HG03095 (cell line): ENCODE data around the gene SH3BP1.
"Not testable (repeated sequence)": the region's sequence is repeated elsewhere in the genome, so short reads cannot be mapped to it uniquely, and the experiment has no call there.

Experiments
- ATAC-seq: cut with Tn5 transposase; IDR thresholded peaks from one replicate; pipeline ENCODE4 v1.9.1; 2021; ENCODE audit warnings: moderate library complexity; ENCODE audit not compliant: unreplicated experiment

Gene SH3BP1

GRCh38 chr22:37639070-37639760 is at the start of gene SH3BP1:
Gene SH3BP1, plus strand, starts transcription at chr22:37639669. Its CDS starts 119 bp downstream, at chr22:37639788.
- ATAC-seq: no peak

DNA sequence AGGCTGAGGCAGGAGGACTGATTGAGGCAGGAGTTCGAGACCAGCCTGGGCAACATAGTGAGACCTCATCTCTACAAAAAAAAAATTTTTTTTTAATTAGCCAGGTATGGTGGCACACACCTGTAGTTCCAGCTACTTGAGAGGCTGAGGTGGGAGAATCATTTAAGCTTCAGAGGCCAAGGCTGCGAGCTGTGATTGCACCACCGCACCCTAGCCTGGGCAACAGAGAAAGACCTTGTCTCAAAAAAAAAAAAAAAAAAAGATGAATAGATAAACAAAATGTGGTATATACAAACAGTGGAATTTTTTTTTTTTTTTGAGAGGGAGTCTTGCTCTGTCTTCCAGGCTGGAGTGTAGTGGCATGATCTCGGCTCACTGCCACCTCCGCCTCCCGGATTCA is 48.4 kb upstream of the SH3BP1 start:
- ATAC-seq: not testable (repeated sequence)

GRCh38 chr22:37591823-37592404 is 47.6 kb upstream of the SH3BP1 start:
- no peak for ATAC-seq

DNA sequence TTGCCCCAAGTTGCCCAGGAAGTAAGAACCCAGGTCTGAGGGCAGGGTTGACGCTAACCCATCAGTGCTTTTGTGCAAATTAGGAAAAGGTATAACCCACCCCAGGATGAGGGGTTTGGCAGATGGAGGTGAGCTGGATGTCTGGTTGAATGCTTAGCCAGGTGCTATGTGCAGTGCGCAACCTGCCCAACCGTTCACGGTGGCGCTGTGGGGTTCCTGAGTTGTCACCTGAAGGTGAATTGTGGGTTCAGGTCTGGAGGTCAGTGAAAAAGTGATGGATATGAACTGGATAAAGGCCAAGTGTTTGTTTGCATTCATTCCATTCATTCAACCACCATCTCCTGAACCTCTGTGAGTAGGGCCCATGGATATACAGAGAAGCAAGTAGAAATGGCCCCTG is 45.2 kb upstream of the SH3BP1 start:
- no peak for ATAC-seq

DNA sequence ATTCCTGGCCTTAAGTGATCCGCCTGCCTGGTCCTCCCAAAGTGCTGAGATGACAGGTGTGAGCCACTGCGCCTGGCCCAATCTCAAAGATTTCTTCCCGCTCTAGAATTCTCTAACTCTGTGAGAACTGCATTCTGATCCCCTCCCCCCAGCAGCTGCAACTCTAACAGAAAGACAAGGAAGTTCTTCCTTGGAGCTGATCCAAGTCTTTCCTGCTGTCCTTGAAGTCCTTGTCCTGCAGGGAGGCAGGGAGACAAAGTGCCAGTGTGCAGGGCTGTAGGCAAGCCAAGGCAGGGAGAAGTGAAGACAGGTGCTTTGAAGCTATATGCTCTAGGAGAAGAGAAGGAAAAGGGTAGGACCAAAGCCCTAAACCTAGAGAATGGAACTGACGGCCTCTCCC is 40.3 kb upstream of the SH3BP1 start:
- ATAC-seq: no peak

GRCh38 chr22:37601203-37601539 is 38.3 kb upstream of the SH3BP1 start:
- ATAC-seq: no peak

DNA sequence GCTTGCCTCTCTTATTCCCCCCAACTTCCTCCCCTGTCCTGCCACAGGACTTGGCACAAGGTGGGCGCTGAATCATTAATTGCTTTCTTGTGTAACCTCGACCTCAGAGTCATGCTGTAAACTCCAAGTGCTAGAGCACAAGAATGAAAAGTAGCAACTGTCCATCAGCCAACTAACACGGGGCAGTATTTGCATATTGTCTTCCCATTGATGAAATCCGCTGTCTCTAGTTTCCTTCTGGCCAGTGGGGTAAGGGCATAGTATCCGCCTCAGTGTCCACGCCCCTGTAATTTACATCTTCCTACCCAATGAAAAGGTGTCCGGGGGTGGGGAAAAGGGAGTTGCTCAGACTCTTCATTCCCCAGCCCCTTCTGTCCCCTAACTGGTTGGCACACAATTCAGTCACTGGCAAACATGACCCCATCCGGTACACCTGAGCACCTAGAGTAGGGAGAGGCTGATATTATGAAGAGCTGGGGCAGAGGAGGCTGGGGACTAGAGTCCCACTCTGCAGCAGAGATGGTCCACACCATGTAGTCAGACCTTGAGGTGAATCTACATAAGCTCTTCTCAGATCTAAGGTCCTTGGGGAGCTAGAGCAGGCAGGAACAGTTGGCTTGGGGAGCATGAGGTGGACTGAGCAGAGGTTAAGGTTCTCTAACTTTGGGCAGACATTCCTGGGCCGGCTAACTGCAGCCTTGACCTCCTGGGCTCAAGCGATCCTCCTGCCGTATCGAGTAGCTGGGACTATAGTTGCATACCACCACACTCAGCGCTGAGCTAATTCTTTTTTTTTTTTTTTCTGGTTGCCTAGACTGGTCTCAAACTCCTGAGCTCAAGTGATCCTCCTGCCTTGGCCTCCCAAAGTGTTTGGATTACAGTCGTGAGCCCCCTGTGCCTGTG is 37.7 kb upstream of the SH3BP1 start:
- no peak for ATAC-seq

DNA sequence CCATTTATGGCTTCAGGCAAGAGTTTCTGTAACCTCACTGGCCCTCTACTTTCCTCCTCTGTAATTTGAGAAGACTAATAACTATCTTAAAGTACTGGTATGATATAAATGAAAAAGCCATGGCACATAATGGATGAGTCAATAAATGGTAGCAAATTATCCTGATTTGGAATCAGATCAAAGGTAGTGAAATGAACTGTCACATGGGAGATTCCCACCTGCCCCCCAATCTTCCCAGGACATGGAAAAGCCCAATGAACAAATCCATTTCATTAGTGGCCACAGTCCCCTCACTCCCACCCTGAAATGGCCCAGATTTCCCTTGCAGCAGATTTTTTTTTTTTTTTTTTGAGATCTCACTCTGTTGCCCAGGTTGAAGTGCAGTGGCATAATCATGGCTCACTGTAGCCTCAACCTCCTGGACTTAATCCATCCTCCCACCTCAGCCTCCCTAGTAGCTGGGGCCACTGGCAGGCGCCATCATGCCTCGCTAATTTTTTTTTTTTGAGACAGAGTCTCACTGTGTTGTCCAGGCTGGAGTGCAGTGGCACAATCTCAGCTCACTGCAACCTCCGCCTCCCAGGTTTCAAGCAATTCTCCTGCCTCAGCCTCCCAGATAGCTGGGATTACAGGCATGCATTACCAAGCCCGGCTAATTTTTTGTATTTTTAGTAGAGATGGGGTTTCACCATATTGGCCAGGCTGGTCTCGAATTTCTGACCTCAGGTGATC is 36.8 kb upstream of the SH3BP1 start:
- ATAC-seq: not testable (repeated sequence)

DNA sequence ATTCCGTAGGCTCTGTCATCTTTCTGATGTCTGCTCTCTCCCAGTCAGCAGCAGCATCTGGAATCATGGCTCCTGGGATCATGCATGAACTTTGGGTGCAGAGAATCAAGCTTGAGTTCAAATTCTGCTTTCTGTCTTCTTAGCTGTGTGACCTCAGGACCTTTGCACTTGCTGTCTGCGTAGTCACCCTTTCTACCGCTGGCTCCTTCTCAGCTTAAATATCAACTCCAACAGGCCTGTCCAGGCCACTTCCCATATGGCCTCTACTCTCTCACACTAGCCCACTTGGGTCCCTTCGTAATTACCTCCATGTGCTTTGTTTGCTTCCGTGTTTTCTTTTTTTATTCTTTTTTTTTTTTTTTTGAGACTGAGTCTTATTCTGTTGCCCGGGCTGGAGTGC is 35.4 kb upstream of the SH3BP1 start:
- ATAC-seq: no peak

DNA sequence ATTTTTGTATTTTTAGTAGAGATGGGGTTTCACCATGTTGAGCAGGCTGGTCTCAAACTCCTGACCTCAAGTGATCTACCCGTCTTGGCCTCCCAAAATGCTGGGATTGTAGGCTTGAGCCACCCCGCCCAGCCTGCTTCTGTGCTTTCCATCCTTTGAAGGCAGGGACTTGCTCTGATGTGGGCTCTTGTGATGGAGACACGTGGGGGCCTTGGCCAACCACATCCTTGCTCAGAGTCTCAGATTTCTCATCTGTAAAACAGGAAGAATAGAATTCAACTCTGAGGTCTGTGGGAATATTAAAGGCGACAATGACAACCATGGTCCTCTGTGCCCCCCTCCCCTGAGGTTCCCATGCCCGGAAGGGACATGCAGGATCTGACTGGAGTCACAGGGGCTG is 34.6 kb upstream of the SH3BP1 start:
- ATAC-seq: no peak

DNA sequence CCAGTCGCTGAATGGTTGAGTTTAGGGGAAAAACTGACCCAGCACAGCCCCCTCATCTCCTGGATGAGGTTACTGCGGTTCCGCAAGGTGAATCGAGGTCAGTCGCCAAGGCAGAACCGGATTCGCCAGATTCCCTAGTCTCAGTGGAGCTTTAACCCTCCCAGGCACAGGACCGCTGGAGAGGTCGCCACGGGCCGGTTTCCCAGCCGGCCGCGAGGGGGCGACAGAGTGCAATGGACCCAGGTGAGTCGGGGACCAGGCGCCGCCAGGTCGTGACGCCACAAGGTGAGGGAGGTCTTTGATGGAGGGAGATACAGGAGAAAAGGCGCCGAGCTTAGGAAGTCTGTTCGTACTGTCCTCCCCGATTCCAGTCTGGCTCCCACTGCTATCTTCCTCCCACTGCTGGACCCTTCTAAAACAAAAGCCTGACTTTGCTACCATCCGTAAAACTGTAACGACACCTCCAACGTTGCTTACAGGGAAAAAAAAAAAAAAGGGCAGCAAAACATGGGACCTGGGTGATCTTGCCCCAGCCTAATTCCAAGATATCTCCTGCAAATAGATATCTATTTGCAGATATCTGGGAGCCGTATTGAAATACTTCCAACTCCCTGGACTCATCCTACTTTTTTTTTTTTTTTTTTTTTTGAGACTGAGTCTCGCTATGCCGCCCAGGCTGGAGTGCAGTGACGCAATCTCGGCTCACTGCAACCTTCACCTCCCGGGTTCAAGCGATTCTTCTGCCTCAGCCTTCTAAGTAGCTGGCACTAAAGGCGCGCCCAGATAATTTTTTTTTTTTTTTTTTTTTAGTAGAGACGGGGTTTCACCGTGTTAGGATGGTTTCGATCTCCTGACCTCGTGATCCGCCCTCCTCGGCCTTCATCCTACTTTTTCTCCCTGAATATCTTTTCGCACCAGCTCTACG is 32.2 kb upstream of the SH3BP1 start:
- ATAC-seq: peak; percentile 32

DNA sequence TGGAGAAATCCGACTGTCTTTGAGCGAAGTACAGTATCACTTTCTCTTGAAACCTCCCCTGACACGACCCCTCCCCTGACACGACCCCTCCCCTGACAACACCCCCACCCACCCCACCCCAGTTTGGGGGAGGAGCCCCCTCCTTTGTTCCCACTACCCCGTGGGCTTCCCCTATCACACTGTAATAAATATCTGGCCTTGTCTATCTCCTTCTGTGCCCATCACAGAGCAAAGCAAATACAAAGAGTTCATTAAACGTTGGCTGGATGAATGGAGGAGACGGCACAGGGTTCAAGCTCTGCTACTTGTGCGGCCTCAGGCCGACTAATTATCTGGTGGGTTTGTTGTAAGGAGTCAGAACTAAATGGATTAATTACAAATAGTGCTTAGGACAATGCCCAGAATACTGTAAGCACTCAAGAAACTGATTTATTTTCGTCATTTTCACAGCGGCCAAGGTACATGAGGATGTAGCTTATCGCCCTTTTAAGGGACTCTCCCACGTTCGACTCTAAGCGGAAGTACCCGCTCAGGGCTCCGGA is 31.5 kb upstream of the SH3BP1 start:
- no peak for ATAC-seq

- peak; percentile 57 for ATAC-seq
Observed at GRCh38 chr22:37608477-37609239, 30.8 kb upstream of the SH3BP1 start, which contains the start of gene GGA1. Gene GGA1, plus strand, starts transcription at chr22:37608834. Its CDS starts 27 bp downstream, at chr22:37608861.

GRCh38 chr22:37609240-37610152 is 30.0 kb upstream of the SH3BP1 start:
- no peak for ATAC-seq

- ATAC-seq: not testable (repeated sequence)
Observed at GRCh38 chr22:37610153-37610475, 29.4 kb upstream of the SH3BP1 start.

DNA sequence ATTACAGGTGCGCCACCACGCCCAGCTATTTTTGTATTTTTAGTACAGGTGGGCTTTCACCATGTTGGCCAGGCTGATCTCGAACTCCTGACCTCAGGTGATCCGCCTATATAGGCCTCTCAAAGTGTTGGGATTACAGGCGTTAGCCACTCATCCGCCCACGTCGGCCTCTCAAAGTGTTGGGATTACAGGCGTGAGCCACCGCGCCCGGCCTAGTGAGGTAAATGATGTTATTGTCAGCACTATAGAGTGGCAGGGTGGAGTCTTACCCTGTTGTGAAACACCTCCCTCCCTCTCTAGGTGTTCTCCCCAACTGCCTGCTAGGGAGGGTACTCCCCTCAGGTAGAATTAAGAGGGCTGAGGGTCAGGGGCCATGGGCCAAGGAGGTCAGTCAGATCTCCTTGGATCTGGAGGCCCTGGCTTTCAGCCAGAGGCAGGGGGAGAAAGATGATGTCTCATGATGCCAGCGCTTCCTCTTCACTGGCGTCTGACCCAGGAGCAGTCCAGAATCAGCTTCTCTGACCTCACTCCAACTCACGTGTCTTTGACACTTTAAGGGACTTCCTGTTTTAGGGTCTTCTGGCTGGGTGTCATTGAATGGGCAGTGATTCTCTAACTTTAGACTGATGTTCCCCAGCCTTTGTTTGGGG is 28.9 kb upstream of the SH3BP1 start:
- no peak for ATAC-seq

DNA sequence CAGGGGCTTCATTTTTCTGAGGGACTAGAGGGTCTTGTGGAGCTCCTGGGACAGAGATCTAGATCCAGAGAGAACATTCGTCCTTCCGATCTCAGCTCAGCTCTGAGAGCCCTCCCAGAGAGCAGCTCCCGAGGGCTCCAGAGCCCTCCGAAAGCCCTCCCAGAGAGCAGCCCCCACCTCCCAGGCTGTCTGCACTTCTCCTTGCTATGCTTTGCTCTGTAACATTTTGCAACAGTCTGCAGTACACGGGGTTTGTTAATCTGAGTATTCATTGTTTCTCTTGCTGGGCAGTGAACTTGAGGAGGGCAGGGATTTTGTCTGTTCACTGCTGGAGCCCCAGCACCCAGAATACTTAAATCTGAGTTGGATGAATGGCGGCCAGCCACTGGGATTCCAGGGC is 28.3 kb upstream of the SH3BP1 start:
- ATAC-seq: no peak
